ENCODE data around the gene ADCY4.
A peak's percentile ranks its signal among the peaks of the same experiment; 100 is the strongest.

The ADCY4 gene

DNA sequence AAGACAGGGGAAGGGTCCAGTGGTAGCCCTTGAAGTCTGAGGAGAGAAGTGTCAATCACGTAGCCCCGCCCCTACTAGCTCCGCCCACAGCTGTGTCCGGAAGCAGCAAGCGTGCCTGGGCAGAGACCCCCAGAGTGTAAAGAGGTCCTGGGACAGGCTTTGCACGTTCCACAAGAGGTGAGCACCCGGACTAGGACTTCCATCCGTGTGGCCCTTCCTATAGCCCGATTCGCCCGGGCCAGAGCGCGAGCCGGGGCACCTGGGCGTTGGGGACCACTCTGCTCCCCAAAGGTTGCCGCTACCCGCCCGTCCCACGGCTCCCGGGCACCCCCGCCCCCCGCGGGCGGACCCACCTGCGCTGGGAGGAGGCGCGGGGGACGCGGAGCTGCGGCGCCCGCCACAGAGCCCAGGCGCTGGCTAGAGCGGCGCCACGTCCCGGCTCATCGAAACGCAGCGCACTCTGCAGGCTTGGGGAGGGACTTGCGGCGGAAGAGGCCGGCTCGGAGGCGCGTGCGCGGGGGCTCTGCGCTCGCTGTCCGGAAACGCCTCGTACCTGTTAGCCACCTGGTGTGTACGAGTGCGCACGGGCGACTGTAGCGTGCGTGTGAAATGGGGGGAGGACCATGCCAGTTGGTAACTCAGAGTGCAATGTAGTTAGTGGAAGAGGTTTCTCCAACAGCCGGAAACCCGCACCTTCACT, 63.6 kb downstream of the ADCY4 start, which contains the start of gene RABGGTA:
TSS of gene RABGGTA (minus strand) at position 464 of the 700 bp plus-strand sequence. CDS start 482 bp downstream, outside the sequence.
- DNase-seq = peak; percentile 90

DNA sequence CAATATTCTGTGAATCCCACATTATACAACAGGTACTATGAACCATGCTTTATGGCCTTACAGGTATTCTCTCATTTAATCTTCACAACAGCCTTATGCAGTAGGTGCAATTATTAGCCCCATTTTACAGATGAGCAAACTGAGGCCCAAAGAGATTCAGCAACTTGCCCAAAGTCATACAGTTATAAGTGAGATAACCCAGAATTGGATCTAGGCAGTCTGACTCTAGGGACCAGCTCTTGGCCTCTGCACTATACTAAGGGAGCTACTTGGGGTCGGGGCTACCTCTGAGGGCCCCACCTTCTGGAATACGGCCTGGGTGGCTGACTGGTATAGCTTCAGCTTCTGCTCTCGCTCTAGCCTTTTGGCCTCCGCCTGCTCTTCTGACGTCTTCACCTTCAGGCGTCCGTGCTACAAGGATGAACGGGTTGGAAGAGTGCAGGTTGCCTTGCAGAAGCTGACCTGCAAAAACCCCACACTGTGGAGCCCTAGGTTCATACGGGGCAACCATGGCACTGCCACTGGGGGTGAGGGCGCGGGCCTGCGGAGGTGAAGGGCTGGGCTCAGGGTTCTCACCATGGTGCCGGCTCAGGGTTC, 64.2 kb downstream of the ADCY4 start:
- no peak for DNase-seq

DNA sequence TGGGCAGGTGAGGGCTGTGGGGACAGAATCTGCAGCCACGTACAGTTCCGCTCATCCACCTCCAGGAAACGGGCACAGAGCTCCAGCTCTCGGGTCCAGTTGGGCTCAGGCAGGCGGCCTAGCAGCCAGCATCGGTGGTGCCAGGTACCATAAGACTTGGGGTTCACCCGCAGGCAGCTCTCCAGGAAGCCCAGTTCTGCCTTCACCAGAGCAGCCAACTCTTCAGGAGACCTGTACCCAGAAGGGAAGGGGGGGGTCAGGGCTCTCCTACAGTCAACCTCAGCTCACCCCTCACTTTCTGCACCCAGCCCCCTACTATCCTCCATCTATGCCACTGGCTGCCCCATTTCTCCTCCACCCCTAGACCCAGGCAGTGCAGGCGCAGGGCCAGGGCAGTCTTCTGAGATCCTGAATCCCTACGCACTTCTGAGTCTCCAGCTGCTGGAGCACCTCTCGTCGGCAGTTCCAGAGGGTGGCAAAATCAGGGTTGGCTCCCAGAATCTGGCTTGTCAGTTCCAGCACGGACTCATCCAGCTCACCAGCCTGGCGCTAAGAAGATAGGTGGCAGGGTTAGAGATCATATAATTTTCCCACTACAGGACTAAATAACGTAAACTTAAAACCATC, 64.8 kb downstream of the ADCY4 start:
- no peak for DNase-seq

DNA sequence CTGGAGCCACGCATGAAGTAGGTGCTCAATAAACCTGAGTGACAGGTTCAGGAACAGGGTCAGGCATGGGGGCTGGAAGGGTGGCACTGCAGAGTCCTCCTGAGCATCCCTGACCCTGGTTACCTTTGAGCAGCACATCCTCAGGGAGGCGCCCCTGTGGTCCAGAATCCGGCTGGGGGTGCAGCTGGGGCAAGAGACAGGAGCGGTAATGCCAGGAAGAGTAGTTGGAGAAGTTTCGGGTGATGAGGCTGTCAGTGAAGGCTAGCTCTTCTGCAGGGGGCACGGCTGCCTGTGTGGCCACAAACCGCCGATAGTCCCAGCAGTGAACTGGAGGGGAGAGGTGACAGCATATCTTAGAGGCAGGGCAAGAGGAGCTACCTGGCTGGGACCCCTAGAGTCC, 65.5 kb downstream of the ADCY4 start:
- no peak for DNase-seq
